Esophagus squamous epithelium (tissue), 4 donors: ENCODE data around the gene SOWAHA.

Experiments used
- CTCF ChIP-seq, 6 experiments: fragments of 450-650 bp in 4 of 6; fragments of 200-600 bp in 2 of 6; sonication (generic) in 2 of 6; IDR thresholded peaks; one replicate each; pipeline ENCODE4 v1.5.1; 2016 to 2019; ENCODE audit warnings: antibody characterized with exemption in 6 of 6, mild to moderate bottlenecking in 4 of 6, moderate library complexity in 4 of 6
- POLR2A ChIP-seq, 4 donors: fragments of 450-650 bp; IDR thresholded peaks; one replicate each; pipeline ENCODE4 v1.6.1; 2017; ENCODE audit warnings: antibody characterized with exemption in 4 of 4, mild to moderate bottlenecking in 4 of 4, moderate library complexity in 3 of 4

- no peak for TF ChIP-seq POLR2A (IDR thresholded peaks at IDR 0.05)
- TF ChIP-seq CTCF (IDR thresholded peaks at IDR 0.05): no peak
Observed at GRCh38 chr5:132859889-132860437, 46.9 kb downstream of the SOWAHA start.
